KBM-7 (cell line): Measurements from ENCODE around the gene CRB2.
A peak's percentile ranks its signal among the peaks of the same experiment; 100 is the strongest.

Experiments
- DNase-seq: peaks from one replicate; pipeline ENCODE4 v3.0.0-alpha.2; 2015
- in situ Hi-C: fragments of 300-500 bp; cut with MboI; formaldehyde crosslinking; loops from 2 replicates; pipeline ENCODE4 v1.14.3; 2020; ENCODE audit warnings: low sequenced_read_pairs, low pct_unique_long_range_greater_than_20kb, mixed read lengths

Gene CRB2

DNA sequence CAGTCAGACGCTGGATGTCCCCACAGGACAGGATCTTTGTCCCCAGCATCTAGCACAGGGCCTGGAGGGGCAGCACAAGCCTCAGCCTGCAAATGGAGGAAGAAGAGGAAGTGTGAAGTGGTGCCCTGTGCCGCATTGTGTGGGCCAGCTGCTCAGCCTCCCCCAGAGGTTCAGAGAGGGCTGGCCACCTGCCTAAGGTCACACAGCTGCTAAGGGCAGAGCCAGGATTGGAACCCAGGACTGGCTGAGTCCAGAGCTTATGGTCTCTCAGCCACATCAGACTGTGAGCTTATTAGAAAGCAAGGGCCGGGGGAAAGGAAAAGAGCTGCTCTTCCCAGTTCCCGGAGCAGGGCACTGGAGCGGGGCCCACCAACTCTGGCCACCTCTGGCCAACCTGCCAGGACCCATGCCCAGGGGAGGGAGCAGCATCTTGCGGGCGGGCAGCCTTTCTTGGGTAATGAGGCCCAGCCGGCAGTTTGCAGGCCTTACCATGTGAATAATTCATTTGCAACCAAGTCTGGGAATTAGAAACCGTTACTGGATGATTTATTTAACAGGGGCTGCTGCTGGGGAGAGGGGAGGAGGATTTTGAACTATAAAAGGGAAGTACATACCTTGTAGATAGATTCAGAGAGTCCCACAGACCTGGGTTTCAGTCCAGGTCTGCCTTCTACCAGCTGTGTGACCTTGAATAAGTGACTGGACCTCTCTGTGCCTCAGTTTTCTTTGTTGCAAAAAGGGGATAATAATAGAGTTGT is 11.6 kb upstream of the CRB2 start:
- DNase-seq, result peak; percentile 56
- in situ Hi-C loops, result no loop called here

DNA sequence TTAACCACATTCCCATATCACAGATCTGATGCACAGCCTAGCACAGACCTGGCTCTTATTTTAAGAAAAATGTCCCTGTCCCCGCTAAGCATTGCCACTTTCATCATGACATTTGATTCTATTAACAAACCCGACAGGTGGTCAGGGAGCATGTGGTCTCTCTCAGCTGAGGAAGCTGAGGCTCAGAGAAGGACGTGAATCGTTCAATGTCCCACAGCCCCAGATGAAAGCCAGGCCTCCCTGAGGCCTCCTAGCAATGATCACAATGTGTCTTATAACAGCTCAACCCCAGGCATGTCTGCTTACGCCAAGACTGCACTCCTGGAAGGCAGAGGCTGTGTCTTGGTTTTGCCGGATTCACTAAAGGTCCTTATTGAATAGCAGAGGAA is 10.4 kb upstream of the CRB2 start:
- DNase-seq, result no peak
- in situ Hi-C loops, result no loop called here

DNA sequence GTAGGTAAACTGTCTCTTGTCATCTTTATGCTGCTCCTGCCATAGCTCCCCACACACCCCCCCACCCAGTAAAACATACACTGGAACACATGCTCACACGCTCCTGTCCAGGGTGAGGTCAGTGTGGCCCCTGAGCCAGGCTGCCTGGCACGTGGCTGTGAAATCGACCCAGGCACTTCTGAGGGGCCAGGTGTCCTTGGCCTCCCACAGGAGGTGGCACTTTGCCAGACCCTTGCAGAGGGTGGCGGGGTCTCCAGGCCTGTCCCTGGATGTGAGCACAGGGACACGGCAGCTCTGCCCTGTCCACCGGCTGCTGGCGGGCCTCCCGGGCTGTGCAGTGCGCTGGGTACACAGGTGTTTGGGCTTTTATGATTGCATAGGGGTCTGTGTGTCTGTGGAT is 10.0 kb upstream of the CRB2 start:
- in situ Hi-C loops, result no loop called here

DNA sequence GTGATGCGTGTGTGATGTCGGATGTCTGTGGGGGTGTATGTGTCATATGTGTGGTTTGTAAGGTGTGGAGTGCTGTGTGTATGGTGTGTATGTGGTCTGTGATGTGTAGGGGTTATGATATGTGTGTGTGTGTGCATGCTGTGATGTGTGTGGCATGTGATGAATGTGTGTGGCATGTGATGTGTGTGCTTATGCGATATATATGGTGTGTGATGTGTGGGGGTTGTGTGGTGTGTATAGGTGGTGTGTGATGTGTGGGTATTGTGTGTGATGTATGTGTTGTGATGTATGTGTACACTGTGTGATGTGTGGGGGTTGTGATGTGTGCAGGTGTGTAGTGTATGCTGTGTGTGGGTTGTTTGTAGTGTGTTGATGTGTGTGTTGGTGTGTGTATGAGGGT is 9.2 kb upstream of the CRB2 start:
- no peak for DNase-seq
- in situ Hi-C loops, result no loop called here

More for the DNA sequence above, 10.0 kb upstream of the CRB2 start:
- no peak for DNase-seq

DNA sequence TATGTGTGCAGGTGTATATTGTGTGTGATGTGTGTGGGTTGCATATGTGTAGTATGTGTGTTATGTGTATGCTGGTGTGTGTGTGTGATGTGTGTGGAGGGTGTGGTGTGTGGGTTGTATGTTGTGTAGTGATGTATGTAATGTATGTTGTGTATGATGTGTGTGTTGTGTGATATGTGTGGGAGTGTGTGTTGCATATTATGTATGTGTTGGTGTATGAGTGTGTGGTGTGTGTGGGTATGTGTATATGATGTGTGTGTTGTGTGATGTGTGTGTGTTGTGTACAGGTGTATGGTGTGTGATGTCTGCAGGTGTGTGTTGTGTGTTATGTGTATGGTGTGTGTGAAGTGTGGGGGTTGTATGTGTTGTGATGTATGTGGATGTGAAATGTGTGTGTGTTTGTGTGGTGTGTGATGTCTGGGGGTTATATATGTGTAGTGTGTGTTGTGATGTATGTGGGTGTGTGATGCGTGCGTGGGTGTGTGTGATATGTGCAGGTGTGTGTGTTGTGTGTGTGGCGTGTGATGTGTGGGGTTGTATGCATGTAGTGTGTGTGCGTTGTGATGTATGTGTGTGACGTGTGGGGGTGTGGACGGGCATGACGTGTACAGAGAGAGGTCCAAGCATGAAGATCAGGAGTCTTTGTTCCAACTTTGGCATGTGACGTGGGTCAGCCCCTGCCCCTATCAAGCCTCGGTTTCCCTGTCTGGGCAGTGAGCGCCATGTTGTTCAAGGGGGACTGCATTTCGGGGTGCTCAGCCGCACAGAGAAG is 8.5 kb upstream of the CRB2 start:
- in situ Hi-C loops, result no loop called here
- no peak for DNase-seq

DNA sequence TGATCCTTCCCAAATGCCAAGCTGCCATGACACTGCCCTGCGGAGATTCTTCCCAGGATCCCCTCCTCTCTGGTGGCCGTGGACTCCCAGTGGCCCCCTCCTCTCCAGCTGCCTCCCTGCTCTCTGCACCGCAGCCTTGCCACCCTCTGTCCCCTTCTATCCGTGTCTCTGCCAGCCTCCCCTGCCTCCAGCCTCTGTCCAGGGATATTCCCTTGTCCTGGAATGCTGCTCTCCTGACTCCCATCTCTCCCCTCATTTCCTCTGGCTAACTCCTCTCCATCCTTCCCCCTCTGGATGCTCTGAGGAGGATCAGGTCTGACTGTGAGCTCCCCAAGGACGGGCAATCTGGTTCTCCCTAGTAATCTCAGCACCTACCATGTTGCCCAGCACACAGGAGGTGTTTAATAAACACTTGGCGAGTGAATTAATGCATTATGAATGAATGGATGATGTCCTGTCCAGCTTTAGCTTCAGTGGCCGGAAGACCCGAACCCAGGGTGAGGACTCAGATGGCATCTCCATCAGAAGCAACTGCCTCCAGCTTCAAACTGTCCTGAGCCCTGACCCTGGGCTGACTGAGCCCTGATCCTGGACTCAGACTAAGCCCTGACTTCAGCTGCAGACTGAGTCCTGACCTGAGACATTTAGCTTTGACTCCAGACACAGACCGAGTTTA is 7.5 kb upstream of the CRB2 start:
- DNase-seq, result no peak
- in situ Hi-C loops, result no loop called here

DNA sequence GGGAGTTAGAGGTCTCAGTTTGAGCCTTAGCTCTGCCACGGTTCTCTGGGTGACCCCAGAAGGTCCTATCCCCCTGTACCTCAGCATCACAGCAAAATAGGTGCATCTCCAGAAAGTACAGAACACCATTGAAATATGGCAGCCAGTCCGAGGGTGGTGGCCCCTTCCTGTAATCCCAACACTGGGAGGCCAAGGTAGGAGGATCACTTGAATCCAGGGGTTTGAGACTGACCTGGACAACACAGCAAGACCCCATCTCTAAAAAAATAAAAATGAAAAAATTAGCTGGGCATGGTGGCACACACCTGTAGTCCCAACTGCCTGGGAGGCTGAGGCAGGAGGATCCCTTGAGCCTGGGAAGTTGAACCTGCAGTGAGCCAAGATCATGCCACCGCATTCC is 7.0 kb upstream of the CRB2 start:
- in situ Hi-C loops, result no loop called here

DNA sequence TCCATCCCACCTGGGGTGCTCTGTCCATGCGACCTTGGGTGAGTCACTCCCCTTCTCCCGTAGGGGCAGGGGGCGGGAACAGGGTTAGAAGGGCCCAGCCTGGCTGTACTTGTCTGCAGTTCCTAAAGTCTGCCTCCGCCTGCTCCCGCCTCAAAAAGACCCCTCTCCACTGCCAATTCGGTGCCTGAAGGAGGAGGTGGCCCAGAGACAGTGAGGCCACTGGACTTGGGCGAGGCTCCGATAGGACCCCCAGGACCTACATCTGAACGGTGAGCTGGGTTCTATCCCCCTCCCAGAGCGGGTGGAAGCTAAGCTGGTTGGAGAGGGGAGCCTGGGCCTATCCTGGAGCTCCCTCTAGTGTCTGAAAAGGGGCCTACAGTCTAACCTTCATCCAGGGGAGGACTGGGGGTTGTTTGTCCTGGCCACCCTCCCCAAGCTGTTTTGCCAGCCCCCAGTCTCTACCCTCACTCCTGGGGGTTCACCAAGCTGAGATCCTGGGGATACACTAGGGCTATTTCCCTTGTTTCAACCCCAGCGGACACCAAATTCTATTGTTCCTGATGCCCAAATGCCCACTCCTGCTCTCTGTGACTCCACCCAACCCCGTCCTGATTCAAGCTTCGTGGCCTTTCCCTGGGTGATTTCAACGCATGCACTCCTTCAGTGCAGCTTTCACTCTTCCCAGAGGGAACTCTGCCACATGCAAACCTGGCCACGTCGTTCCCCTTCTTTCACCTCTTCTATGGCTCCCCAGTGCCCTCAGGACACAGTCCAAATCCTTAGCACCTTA is 6.1 kb upstream of the CRB2 start:
- DNase-seq, result peak; percentile 86
- in situ Hi-C loops, result loop anchor here (10.0 kb wide), 1 partner anchor 265 kb away; no protein-coding TSS in a partner anchor

More for the DNA sequence above, 7.0 kb upstream of the CRB2 start:
- DNase-seq, result no peak

DNA sequence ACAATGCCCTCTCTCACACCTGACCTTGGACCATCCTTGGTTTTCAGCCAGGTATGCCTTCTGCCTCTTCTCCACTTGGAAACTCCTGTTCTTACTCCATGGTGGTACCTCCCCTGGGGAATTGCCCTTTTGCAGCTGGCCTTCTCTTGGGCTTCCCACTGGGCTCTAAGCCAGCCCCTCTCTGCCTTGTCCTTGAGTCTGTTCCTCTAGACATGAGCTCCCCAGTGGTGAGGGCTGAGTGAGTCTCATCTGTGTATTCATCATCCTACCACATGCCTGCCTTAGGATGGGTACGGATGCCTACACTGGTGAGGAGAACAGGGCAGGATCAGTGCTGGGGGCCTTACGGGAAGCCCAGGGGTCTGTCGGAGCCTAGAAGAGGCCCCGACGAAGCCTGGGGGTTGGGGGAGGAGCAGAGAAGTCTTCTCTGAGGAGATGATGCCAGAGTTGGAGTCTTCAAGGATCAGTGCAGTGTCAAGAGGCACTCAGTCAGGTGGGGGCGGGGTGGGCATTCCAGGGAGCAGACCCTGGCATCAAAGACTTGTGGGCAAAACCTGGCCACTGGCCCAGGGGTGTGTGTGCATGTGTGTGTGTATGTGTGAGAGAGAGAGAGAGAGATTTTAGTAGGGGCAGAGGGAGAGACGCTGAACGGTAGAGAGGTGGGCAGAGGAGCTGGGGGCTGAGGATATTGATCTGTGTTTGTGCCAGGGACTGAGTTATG is 5.2 kb upstream of the CRB2 start:
- DNase-seq, result no peak
- in situ Hi-C loops, result loop anchor here (10.0 kb wide), 1 partner anchor 266 kb away; no protein-coding TSS in a partner anchor

DNA sequence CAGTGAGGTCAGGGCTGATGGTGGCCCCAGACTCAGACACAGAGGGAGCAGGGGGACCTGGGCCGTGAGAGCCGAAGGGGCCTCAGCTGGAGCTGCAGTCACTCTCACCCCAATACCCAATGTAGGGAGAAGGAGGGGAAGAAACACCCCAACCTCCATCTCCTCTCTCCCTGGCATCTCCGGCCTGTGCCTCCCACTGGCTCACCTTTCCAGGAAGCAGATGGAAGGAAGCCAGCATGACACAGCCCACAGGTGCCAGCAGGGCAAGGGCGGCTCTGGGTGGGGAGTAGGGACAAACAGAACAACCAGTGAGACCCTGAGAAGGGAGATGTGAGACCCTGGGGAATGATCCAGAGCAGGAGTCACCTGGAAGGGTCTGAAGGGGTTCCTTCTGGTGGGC is 3.0 kb upstream of the CRB2 start:
- no peak for DNase-seq
- in situ Hi-C loops, result loop anchor here (10.0 kb wide), 1 partner anchor 268 kb away; no protein-coding TSS in a partner anchor

DNA sequence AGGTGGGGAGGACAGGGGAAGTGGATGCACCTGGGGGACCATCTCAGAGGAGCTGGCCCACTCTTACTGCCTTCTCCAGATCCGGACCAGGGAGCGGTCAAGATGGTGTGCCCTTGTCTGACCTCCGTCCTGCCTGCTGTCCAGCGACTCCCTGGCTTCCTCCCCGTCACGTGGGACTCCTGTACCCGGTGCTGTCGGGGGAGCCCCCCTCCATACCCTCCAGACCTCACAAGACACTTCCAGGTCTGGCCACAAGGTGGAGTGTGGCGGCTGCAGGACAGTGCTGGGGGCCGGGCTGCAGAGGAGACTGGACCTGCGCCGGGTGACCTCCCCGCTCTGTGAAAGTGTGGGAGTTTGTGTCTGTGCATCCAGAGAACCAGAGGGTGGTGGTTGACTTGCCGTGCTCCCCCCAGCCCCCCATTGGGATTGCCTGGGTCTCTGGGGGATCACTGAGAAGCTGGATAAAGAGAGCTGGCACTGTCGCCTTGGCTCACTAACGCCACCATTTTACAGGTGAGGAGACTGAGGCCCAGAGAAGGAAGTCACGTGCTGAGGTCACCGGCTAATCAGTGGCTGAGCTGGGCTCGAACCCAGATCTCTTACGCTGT is 1.9 kb upstream of the CRB2 start:
- DNase-seq, result peak; percentile 71
- in situ Hi-C loops, result loop anchor here (10.0 kb wide), 1 partner anchor 269 kb away; no protein-coding TSS in a partner anchor

DNA sequence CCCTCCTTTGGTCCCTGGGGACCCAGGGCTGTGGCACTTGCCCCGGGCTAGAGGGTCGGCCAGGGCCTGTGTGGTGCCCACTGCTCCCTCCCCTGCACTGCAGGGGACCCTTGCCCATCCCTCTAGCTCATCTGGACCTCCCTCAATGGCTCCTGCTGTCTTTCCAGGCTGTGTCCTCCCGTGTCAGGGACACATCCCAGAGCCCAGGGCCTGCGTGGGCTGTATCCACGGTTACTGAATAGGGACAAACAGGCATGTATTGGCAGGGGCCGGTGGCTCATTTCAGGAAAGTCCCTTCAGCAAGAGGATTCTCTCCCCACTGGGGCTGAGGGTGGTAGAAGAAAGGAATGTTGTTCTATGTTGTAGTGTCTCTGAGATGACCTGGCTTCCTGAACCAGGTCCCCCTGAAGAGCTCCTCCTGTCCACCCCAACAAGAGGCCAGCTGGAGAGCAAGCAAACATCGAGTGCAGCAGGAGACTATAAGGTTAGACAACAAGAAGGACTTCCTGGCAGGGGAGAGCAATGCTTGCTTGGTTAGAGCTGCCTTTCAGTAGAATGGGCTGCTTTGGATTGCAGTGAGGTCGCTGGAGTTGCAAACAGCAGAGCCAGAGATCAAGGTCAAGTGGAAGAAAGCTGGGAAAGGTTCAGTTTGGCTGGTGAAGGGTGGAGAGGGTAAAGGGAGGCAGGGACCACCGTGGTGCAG is 1.0 kb upstream of the CRB2 start:
- in situ Hi-C loops, result loop anchor here (10.0 kb wide), 1 partner anchor 270 kb away; no protein-coding TSS in a partner anchor
- no peak for DNase-seq

DNA sequence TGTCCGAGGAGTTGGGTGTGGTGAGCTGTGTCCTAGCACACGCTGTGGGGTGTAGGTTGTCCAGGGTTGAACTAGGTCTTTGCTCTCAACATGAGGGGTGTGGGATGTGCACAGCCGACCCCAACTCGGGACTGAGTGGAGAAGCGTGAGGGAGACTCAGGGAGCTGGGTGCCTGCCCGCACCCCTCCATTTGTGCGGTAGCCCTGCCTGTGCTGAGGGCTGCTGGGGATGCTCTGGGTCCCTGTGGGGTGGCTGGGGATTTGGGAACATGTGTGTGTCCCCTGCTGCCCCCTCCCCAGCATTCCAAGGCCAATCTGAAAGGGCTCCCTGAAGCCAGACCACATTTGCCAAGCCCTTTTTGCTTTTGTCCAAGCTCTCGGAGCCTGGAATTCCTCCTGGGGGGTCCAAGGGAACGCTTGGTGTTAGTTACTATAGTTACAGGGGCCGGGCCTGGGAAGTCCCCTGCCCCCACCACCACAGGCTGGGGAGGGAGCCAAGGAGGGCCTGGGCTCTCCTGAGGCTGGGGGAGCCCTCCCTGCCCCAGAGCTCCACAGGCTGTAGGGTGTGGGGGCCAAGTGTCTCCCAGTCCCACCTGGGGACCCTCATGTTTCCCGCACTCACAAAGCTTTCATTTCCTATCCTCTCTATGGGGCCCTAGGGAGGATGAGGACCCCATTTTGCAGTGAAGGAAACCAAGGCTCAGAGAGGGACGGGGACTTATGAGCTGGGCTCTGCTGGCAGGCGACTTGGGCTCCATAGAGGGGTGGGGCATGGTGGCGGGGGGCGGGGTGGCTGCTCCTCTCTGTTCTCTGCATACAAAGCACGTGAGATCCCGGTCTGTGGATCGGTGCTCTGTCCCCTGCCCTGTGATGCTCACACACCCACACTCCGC is 1.1 kb downstream of the CRB2 start:
- in situ Hi-C loops, result loop anchor here (10.0 kb wide), 1 partner anchor 272 kb away; no protein-coding TSS in a partner anchor
- no peak for DNase-seq

DNA sequence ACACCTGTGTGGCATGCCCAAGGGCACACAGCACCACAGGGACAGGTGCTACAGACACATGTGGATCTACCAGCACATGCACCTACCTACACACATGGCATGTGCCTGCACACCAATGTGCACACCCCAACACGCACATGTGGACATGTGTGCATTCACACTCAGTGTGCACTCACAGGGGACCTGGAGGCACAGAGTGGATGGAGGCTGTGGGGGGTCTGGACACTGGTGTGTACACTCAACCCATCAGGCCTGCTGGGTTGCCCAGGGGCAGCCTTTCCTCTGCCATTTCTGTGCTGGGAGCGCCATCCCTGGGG is 1.7 kb downstream of the CRB2 start:
- in situ Hi-C loops, result loop anchor here (10.0 kb wide), 1 partner anchor 273 kb away; no protein-coding TSS in a partner anchor
- no peak for DNase-seq

DNA sequence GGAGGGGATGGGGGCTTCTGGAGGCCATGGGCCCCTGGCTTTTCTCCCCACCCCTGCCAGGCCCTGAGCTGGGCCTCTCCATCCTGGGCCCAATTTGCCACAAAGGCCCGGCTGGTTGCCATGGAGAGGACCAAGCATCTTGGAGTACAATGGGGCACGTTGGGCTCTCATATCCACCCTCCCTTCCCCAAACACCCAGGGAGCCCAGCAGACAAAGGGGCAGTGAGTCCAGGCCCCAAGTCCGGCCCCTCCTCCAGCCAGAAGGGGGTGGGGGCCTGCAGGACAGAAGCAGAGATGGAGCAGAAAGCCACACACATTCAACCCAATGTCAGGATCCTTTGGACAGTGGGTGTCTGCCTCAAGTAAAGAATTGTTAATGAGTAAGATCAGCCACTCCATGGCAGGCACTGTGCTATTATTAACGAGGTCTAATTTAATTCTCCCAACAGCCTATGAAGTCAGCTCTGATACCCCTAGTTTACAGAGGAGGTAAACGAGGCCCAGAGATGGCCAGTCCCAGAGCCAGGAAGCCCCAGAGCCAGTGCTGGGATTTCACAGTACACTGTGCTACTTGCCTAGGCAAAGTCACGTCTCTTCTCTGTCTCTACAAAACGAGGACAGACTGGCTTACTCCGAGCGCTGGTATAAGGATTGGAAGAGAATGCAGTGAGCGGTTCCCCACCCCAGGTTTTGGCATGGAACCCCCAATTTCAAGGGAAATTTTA is 2.3 kb downstream of the CRB2 start:
- no peak for DNase-seq
- in situ Hi-C loops, result loop anchor here (10.0 kb wide), 1 partner anchor 274 kb away; no protein-coding TSS in a partner anchor

DNA sequence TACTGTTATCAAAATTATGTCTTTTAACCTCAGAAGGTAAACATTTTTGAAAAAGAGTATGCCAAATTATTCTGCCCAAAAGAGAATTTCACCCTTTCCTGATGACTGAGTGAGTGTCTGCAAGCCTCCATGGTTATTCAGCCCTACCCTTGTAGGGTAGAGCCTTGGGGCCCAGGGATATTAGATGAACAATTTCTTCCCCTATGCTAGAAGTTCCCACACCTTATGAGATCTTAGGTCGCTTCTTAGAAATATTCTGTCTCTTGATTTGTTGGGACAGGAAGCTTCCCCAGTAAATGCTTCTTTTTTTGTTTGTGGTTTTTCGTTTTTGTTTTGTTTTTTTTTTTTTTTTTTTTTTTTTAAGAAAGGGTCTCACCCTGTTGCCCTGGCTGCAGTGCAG is 3.1 kb downstream of the CRB2 start:
- DNase-seq, result no peak
- in situ Hi-C loops, result loop anchor here (10.0 kb wide), 1 partner anchor 274 kb away; no protein-coding TSS in a partner anchor
